Measurements from ENCODE around the gene C20orf173.

DNA sequence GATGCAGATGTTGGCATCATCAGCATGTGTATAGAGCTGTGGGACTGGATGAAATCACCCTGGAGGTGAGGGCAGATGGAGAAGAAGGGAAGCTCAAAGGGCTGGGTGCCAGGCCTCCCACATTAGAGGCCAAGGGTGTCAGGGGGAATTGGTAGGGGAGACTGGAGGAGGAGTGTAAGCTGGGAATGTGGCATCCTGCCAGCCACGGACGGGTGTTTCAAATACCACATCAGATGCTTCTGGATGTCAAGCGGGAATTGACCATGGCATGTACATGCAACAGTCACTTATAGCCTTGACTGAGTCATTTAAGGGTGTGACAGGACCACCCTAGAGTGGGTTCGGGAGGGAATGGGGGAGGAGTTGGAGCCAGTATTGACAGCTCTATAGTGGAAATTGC lies 22.1 kb upstream of the C20orf173 start:
- TF ChIP-seq, protein P1, sequence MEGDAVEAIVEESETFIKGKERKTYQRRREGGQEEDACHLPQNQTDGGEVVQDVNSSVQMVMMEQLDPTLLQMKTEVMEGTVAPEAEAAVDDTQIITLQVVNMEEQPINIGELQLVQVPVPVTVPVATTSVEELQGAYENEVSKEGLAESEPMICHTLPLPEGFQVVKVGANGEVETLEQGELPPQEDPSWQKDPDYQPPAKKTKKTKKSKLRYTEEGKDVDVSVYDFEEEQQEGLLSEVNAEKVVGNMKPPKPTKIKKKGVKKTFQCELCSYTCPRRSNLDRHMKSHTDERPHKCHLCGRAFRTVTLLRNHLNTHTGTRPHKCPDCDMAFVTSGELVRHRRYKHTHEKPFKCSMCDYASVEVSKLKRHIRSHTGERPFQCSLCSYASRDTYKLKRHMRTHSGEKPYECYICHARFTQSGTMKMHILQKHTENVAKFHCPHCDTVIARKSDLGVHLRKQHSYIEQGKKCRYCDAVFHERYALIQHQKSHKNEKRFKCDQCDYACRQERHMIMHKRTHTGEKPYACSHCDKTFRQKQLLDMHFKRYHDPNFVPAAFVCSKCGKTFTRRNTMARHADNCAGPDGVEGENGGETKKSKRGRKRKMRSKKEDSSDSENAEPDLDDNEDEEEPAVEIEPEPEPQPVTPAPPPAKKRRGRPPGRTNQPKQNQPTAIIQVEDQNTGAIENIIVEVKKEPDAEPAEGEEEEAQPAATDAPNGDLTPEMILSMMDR (IDR thresholded peaks at IDR 0.05) = no peak
- no peak for TF ChIP-seq POLR2A (IDR thresholded peaks at IDR 0.05)

Measured in lower leg skin (tissue), 3 donors.